Left lobe of liver (tissue), 2 donors: ENCODE data around the gene WNK1. TPM values are rescaled to one million over a fixed set of nuclear protein-coding genes. Genes with fewer than 3 reads are reported as not detected.
A peak's percentile ranks its signal among the peaks of the same experiment; 100 is the strongest.
"Not testable (repeated sequence)": the region's sequence is repeated elsewhere in the genome, so short reads cannot be mapped to it uniquely, and the experiment has no call there.

Source experiments
- ATAC-seq: fragments of 200-7000 bp; cut with Tn5 transposase; one replicate; pipeline ENCODE4 v1.9.1; 2020; ENCODE audit warnings: mild to moderate bottlenecking, moderate library complexity
- DNase-seq: peaks from one replicate; pipeline ENCODE4 v3.0.0-alpha.2; 2020; ENCODE audit warnings: low spot score
- total RNA-seq: library from RNA; stranded (reverse); gene quantifications from one replicate; pipeline ENCODE4 v1.2.1, GENCODE V29; 2021
- donor health status: DM: no; HTN: no; CAD: no; lungs with moderate emphysema.
- donor health status: DM: no; HTN: yes; CAD: no.

WNK1 gene
- total RNA-seq, 1 donor from 2014 or later = 79.9 TPM

DNA sequence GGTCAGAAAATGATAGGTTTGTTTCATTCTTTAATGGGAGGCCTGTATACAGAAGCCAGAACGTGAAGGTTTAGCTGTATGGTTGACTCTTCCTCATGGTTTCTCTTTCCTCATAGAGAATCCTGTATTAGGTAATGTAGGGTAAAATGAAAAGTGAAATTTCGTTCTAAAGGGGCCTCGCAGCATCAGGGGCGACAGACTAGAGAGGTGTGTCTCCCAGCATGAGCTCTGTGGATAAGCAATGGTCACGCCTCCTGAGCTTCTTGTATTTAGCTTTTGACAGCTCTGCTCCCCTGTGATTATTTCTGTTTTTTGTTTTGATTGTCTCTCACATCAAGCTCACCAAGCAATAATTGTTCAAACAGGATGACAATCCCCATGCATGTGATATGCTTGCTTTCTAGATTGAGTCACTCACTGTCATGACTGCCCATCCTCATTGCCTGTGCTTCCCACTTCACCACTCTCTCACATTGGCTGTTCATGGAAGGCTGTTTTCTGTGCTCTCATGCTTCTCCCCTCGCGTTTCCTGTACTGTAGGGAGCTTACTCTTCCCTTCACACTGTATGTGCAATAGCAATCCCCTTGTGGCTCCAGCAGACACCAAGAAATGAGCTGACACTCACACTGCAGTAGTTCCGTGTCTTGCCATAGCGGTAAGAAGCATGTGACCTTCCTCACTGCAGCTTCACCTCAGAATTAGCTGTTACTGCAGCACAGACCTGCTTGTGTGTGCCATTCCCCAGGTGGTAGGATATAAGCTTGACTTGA is 153.1 kb downstream of the WNK1 start:
- DNase-seq = no peak
- no peak for ATAC-seq

GRCh38 chr12:906062-906585 is 153.7 kb downstream of the WNK1 start:
- DNase-seq (no peak), ATAC-seq (no peak)

DNA sequence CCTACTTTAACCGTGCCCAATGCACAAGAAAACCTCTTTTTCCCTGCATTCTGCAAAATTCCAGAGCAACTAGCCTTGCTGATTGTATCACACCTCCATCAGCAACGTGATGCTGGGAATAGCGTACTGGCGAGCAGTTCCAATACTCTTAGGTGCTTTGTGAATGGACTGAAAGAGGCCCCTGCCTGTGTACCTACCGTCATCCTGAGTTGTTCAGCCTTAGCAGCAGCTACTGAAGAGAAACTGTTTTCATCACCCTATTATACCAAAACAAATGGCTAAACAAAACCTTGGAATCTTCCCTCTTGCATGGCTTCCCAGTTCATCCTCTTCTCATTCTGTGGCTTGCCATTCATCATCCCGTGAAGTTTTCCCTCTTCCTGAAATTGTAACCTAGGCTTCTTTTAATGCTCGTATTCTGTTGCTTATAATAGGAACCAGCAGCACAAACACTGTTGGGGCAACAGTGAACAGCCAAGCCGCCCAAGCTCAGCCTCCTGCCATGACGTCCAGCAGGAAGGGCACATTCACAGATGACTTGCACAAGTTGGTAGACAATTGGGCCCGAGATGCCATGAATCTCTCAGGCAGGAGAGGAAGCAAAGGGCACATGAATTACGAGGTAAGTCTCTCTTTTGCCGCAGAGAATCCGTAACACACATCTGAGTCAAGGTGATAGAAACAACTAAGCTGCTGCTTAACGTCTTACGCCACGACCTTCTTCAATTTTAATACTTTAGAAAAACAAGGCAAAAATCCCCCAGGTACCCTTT is 155.2 kb downstream of the WNK1 start:
- DNase-seq (no peak), ATAC-seq (no peak)

DNA sequence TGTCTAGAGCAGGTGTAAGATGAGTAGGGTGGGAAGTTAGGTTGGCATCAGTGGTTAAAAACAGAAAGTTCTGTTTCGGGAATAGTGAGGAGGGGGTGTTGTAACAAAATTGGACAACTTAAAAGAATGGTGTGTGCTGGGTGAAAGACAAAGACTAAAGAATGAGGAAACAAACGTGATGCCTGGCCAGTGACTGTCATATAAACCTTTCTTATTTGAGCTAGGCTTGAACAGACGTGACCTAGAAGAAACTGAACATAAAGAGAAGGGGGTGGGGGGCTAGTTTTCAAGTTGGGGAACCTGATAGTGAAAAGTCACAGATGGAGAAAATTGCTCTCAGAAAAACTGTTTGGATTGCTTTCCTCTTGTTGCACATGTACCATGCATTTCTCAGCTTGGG is 157.5 kb downstream of the WNK1 start:
- DNase-seq = no peak
- ATAC-seq = no peak

DNA sequence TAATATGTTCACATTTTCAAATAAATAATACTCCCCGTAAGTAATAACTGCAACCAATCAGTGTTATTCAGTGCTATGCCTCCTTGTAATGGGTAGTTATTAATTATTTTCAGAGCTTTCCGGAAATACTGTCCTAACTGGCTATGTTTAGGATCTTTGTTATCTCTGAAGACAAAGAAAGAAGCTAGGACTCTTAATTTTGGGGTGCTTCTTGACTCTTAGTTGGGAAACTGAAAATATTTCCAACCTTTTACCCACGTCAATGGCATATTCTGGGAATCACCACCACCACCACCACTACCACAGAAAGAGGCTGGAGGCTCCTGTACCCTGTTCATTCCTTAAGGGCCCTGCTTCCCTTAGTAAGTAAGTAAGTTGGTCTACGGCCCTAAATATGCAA is 158.0 kb downstream of the WNK1 start:
- ATAC-seq (no peak), DNase-seq (no peak)

DNA sequence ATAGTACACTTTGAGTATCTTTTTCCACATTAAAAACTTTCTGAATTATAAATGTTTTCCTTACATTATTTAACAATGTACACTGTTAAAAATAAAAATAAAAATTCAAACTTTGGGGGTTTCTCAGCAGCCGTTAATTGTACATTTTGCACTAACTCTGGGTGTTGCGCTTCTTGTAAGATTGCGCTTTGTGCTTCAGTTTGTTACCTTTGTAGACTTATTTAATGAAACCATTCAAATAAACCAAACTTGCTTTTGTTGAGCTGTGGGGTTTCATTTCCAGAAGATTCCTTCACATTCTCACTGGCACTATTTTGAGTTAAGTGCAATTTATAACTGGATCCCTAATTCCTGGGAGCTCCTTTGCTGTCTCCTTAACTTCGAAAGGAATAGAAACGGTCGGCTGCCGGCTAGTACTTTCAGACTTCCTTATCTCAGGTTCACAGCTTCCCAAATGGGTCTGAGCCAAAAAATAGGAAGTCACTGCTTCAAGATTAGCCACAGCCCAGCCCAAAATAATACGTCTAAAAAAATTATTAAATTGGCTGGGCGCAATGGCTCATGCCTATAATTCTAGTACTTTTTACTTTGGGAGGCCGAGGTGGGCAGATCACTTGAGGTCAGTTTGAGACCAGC is 158.9 kb downstream of the WNK1 start:
- peak; percentile 23 for ATAC-seq
- DNase-seq = no peak

DNA sequence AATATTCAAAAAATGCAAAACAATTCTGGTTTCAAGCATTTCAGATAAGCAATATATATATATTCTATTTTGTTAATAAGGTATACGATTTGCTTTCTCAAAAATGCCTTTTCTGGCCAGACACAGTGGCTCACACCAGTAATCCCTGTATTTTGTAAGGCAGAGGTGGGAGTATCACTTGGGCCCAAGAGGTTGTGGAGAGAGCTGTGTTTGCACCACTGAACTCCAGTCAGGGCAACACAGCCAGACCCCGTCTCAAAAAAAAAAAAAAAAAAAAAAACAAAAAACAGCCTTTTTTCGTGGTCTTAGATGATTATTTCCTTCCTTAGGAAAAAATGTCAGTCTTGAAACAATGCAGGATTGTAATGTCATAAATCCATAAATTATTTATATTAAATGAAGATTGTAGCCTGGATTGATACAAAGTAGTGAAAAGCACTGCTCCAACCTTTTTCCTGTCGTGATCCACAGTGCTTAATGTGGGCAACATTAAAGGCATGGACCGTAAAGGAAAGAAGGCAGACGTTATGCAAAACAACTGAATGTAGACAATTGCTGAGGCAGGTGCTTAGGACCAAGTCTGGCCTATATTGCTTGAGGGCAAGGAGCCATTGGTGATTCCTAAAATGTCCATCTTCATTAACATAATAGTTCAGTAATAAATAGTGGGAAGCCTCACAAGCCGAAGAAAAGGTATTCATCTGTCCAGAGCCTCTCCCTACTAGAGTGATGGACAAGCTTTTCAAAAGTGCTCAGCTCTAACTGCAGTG is 160.3 kb downstream of the WNK1 start:
- DNase-seq (no peak), ATAC-seq (no peak)

DNA sequence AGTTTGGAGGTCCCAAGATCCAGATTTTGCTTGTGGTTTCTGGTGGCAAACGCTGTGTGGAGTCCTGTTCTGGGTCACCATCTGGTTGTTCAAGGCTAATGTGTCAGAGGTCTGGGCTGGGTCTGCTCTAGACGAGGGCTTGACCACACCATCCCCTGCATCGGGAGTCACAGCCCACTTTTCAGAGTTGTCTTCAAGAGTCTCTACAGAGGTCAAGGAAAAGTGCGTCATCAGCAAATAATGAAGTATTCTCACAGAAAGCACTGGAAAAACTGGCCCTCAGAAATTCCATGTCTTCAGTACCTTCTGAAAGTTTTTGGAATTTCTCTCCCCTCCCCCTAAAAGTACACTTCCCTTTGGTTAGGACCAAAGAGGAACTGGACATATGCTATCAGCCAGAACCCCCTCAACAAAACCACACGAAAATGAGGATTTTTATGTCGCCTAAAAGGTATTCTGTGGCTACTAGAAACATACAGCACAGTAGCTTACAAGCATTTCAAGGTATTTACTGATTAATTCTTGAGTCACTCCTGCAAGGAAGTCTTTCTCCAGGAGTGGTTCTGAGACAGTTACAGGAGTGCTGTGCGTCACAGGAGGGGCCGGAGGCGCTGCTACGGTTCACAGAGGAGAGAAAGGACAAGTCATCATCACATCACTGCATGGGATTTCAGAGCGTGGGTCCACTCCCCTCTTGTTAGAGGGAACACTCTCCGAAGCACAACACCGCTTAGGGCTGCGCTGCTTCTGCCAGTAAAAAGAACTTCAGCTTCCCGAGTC is 161.7 kb downstream of the WNK1 start:
- ATAC-seq (no peak), DNase-seq (no peak)

DNA sequence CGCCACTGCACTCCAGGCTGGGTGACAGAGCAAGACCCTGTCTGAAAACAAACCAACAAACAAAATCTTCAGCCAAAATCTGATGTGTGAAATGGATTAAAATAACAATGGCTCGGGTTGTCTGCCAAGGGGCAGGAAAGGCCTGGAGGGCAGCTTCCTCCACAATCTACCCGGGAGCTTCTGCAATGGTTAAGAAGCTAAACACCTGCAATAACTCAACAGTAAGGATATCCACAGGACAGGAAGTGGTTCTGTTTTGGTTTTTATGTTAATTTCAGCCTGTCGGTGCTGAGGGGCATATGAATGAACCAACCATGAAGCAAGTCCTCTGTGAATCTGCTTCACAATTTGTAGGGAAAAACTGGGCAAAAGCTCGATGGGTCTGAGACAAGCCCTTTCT is 162.7 kb downstream of the WNK1 start:
- ATAC-seq (no peak), DNase-seq (no peak)

DNA sequence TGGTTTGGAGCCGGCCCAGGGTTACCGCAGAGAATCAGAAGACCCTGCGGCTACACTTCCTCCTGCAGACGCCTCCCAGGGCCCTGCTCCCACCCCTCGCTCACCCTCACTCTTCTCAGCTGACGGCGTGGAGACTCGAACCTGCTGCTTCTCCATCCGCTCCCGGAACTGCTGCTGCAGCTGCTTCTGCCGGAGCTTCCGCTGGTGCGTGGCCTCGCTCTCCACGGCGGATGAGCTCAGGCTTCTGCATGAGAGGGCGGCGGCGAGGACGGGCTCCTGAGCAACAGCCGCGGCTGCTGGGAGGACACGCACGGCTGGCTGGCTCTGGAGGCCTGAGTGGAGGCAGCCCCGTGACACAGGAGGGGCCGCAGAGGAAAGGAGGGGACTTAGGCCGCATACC is 163.9 kb downstream of the WNK1 start:
- ATAC-seq (no peak), DNase-seq (no peak)

- ATAC-seq = no peak
- DNase-seq = no peak
Measured at GRCh38 chr12:916712-917445, 164.5 kb downstream of the WNK1 start.

DNA sequence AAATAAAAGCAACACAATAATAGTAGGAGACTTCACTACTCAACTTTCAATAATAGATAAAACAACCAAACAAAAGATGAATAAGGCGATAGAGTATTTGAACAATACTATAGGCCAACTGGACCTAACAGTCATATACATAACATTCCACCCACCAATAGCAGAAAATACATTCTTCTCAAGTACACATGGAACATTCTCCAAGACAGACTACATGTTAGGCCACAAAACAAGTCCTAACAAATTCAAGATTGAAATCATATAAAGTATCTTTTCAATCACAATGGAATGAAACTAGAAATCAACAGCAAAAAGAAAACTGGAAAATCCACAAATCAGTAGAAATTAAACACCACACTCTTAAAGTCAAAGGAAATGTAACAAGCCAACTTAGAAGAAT is 168.3 kb downstream of the WNK1 start:
- ATAC-seq (no peak), DNase-seq (no peak)

GRCh38 chr12:922285-922684 is 169.9 kb downstream of the WNK1 start:
- DNase-seq (no peak), ATAC-seq (no peak)

GRCh38 chr12:926641-927040 is 174.3 kb downstream of the WNK1 start:
- ATAC-seq (no peak), DNase-seq (no peak)

DNA sequence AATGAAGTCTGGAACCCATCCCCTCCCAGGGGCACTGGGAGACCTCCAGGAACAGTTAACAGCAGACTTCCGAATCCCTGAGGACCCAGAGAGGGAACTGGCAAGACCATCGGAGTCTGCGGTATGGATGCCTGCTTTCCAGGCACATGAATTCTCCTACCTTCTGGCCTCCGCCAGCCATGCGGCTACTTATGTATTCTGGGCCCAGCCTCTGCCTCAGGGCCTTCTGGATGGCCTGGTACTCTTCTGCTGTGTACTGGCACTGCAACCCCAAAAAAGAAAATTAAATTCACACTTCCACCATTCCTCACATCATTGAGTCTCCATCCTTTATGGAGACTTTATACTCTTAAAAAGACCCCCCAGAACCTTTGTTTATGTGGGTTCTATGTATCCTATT is 178.7 kb downstream of the WNK1 start:
- no peak for DNase-seq
- ATAC-seq = no peak

DNA sequence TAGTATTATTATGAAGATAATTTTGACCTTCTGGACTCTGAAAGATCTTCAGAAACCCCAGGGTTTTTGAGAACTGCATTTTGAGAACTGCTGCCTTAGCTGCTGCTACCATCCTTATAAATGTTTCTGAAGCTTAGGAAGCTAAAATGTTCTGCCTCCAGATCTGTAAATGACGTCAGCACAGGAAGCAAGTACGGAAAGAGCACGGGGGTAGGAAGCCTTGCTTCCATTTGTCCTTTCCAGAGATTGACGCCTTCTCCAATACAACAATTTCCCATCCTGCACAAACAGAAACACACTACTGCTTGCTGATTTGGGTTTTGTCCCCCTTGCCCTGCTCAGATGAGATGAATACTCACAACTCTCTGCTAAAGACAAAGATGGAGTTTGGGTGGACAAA is 179.2 kb downstream of the WNK1 start:
- ATAC-seq (no peak), DNase-seq (no peak)

DNA sequence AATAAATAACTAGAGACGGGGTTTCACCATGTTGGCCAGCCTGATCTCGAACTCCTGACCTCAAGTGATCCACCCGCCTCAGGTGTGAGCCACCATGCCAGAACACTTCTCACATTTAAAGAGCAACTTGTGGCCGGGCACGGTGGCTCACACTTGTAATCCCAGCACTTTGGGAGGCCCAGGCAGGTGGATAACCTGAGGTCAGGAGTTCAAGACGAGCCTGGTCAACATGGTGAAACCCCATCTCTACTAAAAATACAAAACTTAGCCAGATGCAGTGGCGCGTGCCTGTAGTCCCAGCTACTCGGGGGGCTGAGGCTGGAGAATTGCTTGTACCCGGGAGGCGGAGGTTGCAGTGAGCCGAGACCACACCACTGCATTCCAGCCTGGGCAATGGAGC is 183.5 kb downstream of the WNK1 start:
- not testable (repeated sequence) for DNase-seq

DNA sequence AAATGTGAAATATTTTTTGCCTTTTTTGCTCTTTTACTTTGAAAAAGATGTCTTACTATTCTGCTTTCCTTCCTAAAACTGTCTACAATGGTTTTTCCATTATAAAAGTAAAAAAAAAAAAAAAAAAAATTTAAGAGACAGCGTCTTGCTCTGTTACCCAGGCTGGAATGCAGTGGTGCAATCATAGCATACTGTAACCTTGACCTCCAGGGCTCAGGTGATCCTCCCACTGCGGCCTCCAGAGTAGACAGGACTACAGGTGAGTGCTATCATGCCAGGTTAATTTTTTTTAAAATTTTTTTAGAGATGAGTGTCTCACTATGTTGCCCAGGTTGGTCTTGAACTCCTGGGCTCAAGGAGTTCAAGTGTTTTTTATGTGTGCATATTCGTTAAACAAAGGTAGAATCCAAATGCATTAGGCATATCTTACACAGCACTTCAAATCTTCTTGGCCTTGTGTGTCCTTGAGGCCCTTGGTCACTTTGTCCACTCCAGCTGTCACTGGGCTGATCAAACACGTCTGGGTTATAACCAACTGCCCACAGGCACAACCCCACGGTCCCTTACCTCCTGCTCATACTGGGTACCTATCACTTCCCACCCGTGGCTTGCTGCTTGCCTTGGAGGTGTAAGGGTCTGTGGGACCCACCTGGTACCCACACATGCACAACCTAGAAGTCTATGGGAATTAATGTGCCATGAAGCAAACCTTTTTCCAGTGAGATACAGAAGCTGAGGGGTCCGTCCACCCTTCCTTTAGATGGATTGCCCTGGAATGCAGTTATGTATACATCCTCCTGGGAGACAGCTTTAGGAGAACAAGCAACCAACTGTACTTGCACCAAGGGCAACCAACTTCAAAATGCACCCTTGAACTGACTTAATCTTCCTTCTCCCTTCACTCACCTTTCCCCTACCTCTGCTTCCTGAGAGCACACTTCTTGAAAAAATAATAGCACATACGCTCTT is 184.3 kb downstream of the WNK1 start:
- ATAC-seq (no peak), DNase-seq (no peak)

More for the DNA sequence above, 183.5 kb downstream of the WNK1 start:
- not testable (repeated sequence) for ATAC-seq
